GM12878 (cell line): ENCODE data around the gene USP15. TPM values are rescaled to one million over a fixed set of nuclear protein-coding genes. Genes with fewer than 3 reads are reported as not detected.

ENCODE experiments used
- ATAC-seq: fragments of 200-7000 bp; cut with Tn5 transposase; 3 replicates; pipeline ENCODE4 v1.9.1; 2020; ENCODE audit warnings: mild to moderate bottlenecking, moderate library complexity
- BruUV-seq: library from RNA; stranded (reverse); fragments of 400-500 nt; replicated peaks from 2 replicates; lab custom pipeline; 2021; lab: Mats Ljungman, UMichigan
- CTCF ChIA-PET: fragments of 300-600 bp; sonication (Branson Sonifier 250); formaldehyde crosslinking; extraction: SDS; loops from one replicate; lab custom pipeline; 2021; ENCODE audit warnings: inconsistent platforms; lab: Yijun Ruan, JAX
- POLR2A ChIA-PET: fragments of 350-600 bp; formaldehyde crosslinking; extraction: SDS; loops from one replicate; lab custom pipeline; 2021; ENCODE audit warnings: inconsistent platforms; lab: Charles Lee
- RAD21 ChIA-PET: fragments of 300-600 bp; sonication (Branson Sonifier 250); formaldehyde crosslinking; loops from one replicate; lab custom pipeline; 2023; ENCODE audit warnings: antibody characterized with exemption; ENCODE audit not compliant: unreplicated experiment; lab: Charles Lee
- SMC1A ChIA-PET: fragments of 300-600 bp; sonication (Branson Sonifier 250); formaldehyde crosslinking; loops from one replicate; lab custom pipeline; 2023; ENCODE audit not compliant: unreplicated experiment, uncharacterized antibody; lab: Charles Lee
- DNase-seq: peaks from one replicate; pipeline ENCODE4 v3.0.0-alpha.2; 2011; ENCODE audit warnings: low read depth, low spot score
- FAIRE-seq: peaks from 3 replicates; lab custom pipeline; 2011; peaks lifted over from hg19 to GRCh38; lab: Jason Lieb, UNC
- H2AFZ ChIP-seq: 2 replicates; pipeline ENCODE4 v1.6.0; 2011; ENCODE audit warnings: low read depth, low read length, control low read depth; ENCODE audit not compliant: control insufficient read depth
- H3K27ac ChIP-seq: 2 replicates; pipeline ENCODE4 v1.5.1; 2011; ENCODE audit warnings: control low read depth; ENCODE audit not compliant: control insufficient read depth, insufficient read depth
- H3K27me3 ChIP-seq, 2 experiments: replicated peaks in 1 of 2; 2 replicates each; pipeline versions ENCODE4 v1.6.0 to v1.6.1; 2011; ENCODE audit warnings: low read length in 1 of 2; ENCODE audit not compliant: control insufficient read depth in 2 of 2, insufficient read depth in 2 of 2
- H3K36me3 ChIP-seq, 2 experiments: 2 replicates each; pipeline ENCODE4 v1.5.1; 2011; ENCODE audit warnings: low read length in 1 of 2; ENCODE audit not compliant: control insufficient read depth in 2 of 2, insufficient read depth in 2 of 2
- H3K4me1 ChIP-seq: 2 replicates; pipeline ENCODE4 v1.6.1; 2011; ENCODE audit warnings: mild to moderate bottlenecking, low read length, moderate library complexity, mixed read lengths; ENCODE audit not compliant: control insufficient read depth, insufficient read depth
- H3K4me2 ChIP-seq: 2 replicates; pipeline ENCODE4 v1.6.0; 2011; ENCODE audit warnings: control low read depth; ENCODE audit not compliant: control insufficient read depth, insufficient read depth
- H3K4me3 ChIP-seq: fragments of 200-600 bp; sonication (generic); 2 replicates; pipeline ENCODE4 v1.5.1; 2016
- H3K79me2 ChIP-seq: 2 replicates; pipeline ENCODE4 v1.6.0; 2011; ENCODE audit warnings: low read length; ENCODE audit not compliant: control insufficient read depth, insufficient read depth
- H3K9ac ChIP-seq: 2 replicates; pipeline ENCODE4 v1.8.0; 2011; ENCODE audit warnings: low read length, control low read depth, mixed read lengths; ENCODE audit not compliant: control insufficient read depth, insufficient read depth
- H3K9me3 ChIP-seq: replicated peaks from 3 replicates; pipeline ENCODE4 v1.5.1; 2011; ENCODE audit warnings: mild to moderate bottlenecking, low read length; ENCODE audit not compliant: control insufficient read depth, insufficient read depth
- H4K20me1 ChIP-seq: 2 replicates; pipeline ENCODE4 v1.6.0; 2011; ENCODE audit not compliant: control insufficient read depth, insufficient read depth
- BMI1 ChIP-seq: fragments of 450-650 bp; IDR thresholded peaks from 2 replicates; pipeline ENCODE4 v1.6.1; 2016; ENCODE audit warnings: mild to moderate bottlenecking, moderate library complexity, borderline replicate concordance
- EGR1 ChIP-seq, 2 experiments: IDR thresholded peaks; 1 replicate in 1 of 2; 2 replicates in 1 of 2; pipeline ENCODE4 v1.6.1; 2011 to 2012; ENCODE audit warnings: low read depth in 2 of 2, low read length in 2 of 2, borderline replicate concordance in 1 of 2, mild to moderate bottlenecking in 1 of 2, moderate library complexity in 1 of 2
- FOXM1 ChIP-seq: IDR thresholded peaks from 2 replicates; pipeline ENCODE4 v1.6.1; 2012; ENCODE audit warnings: low read depth, mild to moderate bottlenecking, inconsistent platforms, low read length, moderate library complexity
- MYC ChIP-seq: IDR thresholded peaks from 2 replicates; pipeline ENCODE4 v1.6.1; 2011; ENCODE audit warnings: mild to moderate bottlenecking, low read length, moderate library complexity, inconsistent platforms; ENCODE audit not compliant: insufficient read depth, insufficient replicate concordance, insufficient read length, severe bottlenecking
- NR2C2 ChIP-seq: IDR thresholded peaks from 2 replicates; pipeline ENCODE4 v1.6.1; 2011; ENCODE audit warnings: borderline replicate concordance, low read depth; ENCODE audit not compliant: control insufficient read depth, insufficient read length
- PAX5 ChIP-seq: IDR thresholded peaks from 2 replicates; pipeline ENCODE4 v1.6.1; 2011; ENCODE audit warnings: low read depth, low read length, borderline replicate concordance
- POLR2AphosphoS2 ChIP-seq: IDR thresholded peaks from 2 replicates; pipeline ENCODE4 v1.6.1; 2011; ENCODE audit warnings: low read depth, mild to moderate bottlenecking, low read length, improper control_type of control experiment, moderate library complexity
- SMAD5 ChIP-seq: IDR thresholded peaks from 2 replicates; pipeline ENCODE4 v1.6.1; 2016; ENCODE audit warnings: antibody characterized with exemption, low read depth
- TCF12 ChIP-seq: IDR thresholded peaks from 2 replicates; pipeline ENCODE4 v1.6.1; 2011; ENCODE audit warnings: low read depth, mild to moderate bottlenecking, low read length
- ZBED1 ChIP-seq: IDR thresholded peaks from 2 replicates; pipeline ENCODE4 v1.6.1; 2016; ENCODE audit warnings: borderline replicate concordance
- ZNF274 ChIP-seq: IDR thresholded peaks from one replicate; pipeline ENCODE4 v1.8.0; 2011; ENCODE audit not compliant: insufficient read length, insufficient read depth
- WGBS: methylation state at CpG from one replicate; pipeline ENCODE4 v1.1.6; 2016; ENCODE audit warnings: low lambda C conversion rate; ENCODE audit not compliant: insufficient replicate concordance, insufficient coverage; ENCODE audit errors: missing lambda C conversion rate; 5-methylcytosine and 5-hydroxymethylcytosine counted together
- in situ Hi-C: fragments of 300-500 bp; cut with MboI; formaldehyde crosslinking; loops from 9 replicates; pipeline ENCODE4 v1.14.3; 2018; ENCODE audit warnings: mixed read lengths
- intact Hi-C: fragments of 100-400 bp; cut with micrococcal nuclease; formaldehyde crosslinking; loops from one replicate; pipeline ENCODE4 v1.14.2; 2022; ENCODE audit not compliant: unreplicated experiment
- polyA plus RNA-seq, 11 experiments: library from polyadenylated mRNA; depleted of rRNA in 4 of 11; unstranded in 6 of 11; stranded (reverse) in 5 of 11; fragments of >200 nt; fragmentation: Nextera tagmentation in 4 of 11; fragmentation: Illumina TruSeq in 1 of 11; extraction: Ambion mirVana in 4 of 11; extraction: Trizol in 1 of 11; gene quantifications; 1 replicate in 1 of 11; 2 replicates in 10 of 11; pipeline versions ENCODE4 v1.2.1 to v1.2.3, GENCODE V29; 2011 to 2016; ENCODE audit warnings: inconsistent platforms in 2 of 11, missing spikeins in 2 of 11, low read depth in 1 of 11
- total RNA-seq, 4 experiments: library from RNA; depleted of rRNA in 3 of 4; stranded (reverse); fragments of >200 nt in 3 of 4; fragmentation: Illumina TruSeq in 1 of 4; extraction: Trizol in 1 of 4; gene quantifications; 2 replicates each; pipeline versions ENCODE4 v1.2.1 to v1.2.3, GENCODE V29; 2013 to 2021
- TF ChIP-seq, protein P1 (sequence below): IDR thresholded peaks from 2 replicates; pipeline ENCODE4 v1.6.1; 2011; ENCODE audit warnings: low read depth, low read length, improper control_type of control experiment, borderline replicate concordance
- TF ChIP-seq, protein P2 (sequence below): IDR thresholded peaks from 2 replicates; pipeline ENCODE4 v1.6.1; 2011; ENCODE audit warnings: borderline replicate concordance, low read depth, mild to moderate bottlenecking, moderate library complexity, low read length; ENCODE audit not compliant: insufficient read depth, poor library complexity, severe bottlenecking

USP15 gene
- total and polyA plus RNA-seq, 10 of the 15 experiments (the other 5 are each of a cell fraction or from before 2014, with no cell fraction given), result 57.6 to 101 (median 90.2) TPM

DNA sequence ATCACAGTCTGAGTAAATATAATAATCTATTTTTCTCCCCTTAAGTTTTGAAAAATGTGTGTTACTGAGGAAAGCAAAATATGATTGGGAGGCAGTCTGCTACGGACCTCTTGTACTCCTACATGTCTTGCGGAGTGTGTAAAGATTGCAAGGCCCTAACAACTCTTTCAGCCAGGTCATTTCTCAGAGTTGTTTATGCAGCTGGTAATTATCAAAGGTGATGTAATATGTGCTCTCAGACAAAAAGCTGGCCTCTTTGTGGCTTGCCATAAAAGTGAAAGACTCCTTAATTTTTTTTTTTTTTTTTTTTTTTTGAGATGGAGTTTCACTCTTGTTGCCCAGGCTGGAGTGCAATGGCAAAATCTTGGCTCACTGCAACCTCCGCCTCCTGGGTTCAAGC is 165.9 kb downstream of the USP15 start:
- CTCF ChIA-PET, result no interaction called here
- POLR2A ChIA-PET, result interaction anchor here (0.7 kb wide), 1 partner anchor 48 kb away, joined by 3 read pairs; no protein-coding TSS in a partner anchor
- SMC1A ChIA-PET, result interaction anchor here (1.1 to 1.7 kb wide), 3 partner anchors 10 to 368 kb away, joined by 3 to 4 read pairs (median 3); no protein-coding TSS in a partner anchor
- ATAC-seq (no peak), DNase-seq (no peak), FAIRE-seq (no peak)
- RAD21 ChIA-PET, result interaction anchor here (0.6 kb wide), 1 partner anchor 10 kb away, joined by 4 read pairs; no protein-coding TSS in a partner anchor
- no TSS peak for BruUV-seq
- no peaks in the 10 kb centered on the region for H3K27me3 ChIP-seq
- no peak overlapping the region for H3K4me2 ChIP-seq
- H3K9me3 ChIP-seq, result no peaks in the 10 kb centered on the region; the same call in 2 of the 3 replicates
- 75% methylated on average over 2 of the region's 3 CpGs for WGBS
- H3K27ac ChIP-seq, result no peak overlapping the region
- no peak overlapping the region for H2AFZ ChIP-seq
- intact Hi-C loops (no loop called here), in situ Hi-C loops (loop anchor here (25.0 kb wide), 1 partner anchor 636 kb away; no protein-coding TSS in a partner anchor)
- no peak for TF ChIP-seq FOXM1
- TF ChIP-seq, protein P1, sequence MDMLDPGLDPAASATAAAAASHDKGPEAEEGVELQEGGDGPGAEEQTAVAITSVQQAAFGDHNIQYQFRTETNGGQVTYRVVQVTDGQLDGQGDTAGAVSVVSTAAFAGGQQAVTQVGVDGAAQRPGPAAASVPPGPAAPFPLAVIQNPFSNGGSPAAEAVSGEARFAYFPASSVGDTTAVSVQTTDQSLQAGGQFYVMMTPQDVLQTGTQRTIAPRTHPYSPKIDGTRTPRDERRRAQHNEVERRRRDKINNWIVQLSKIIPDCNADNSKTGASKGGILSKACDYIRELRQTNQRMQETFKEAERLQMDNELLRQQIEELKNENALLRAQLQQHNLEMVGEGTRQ, result no peak
- TF ChIP-seq NR2C2, result no peak
- TF ChIP-seq, protein P2, sequence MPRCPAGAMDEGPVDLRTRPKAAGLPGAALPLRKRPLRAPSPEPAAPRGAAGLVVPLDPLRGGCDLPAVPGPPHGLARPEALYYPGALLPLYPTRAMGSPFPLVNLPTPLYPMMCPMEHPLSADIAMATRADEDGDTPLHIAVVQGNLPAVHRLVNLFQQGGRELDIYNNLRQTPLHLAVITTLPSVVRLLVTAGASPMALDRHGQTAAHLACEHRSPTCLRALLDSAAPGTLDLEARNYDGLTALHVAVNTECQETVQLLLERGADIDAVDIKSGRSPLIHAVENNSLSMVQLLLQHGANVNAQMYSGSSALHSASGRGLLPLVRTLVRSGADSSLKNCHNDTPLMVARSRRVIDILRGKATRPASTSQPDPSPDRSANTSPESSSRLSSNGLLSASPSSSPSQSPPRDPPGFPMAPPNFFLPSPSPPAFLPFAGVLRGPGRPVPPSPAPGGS, result no peak
- no peak for TF ChIP-seq TCF12
- TF ChIP-seq ZNF274, result no peak
- TF ChIP-seq EGR1 (IDR thresholded peaks at IDR 0.05; ENCODE audit: borderline replicate concordance in 1 of 2, low read depth in 2 of 2, low read length in 2 of 2), result no peak
- TF ChIP-seq MYC, result no peak
- TF ChIP-seq ZBED1, result no peak
- no peak for TF ChIP-seq BMI1
- no peak for TF ChIP-seq SMAD5
- no peak for TF ChIP-seq POLR2AphosphoS2
- TF ChIP-seq PAX5, result no peak
- no peak overlapping the region for H3K4me3 ChIP-seq
- H3K36me3 ChIP-seq, result no peaks in the 10 kb centered on the region
- no peaks in the 10 kb centered on the region for H3K4me1 ChIP-seq
- H4K20me1 ChIP-seq, result no peaks in the 10 kb centered on the region
- H3K9ac ChIP-seq, result no peak overlapping the region
- H3K79me2 ChIP-seq, result no peaks in the 10 kb centered on the region
